ENCODE data around the gene RSKR. TPM values are rescaled to one million over a fixed set of nuclear protein-coding genes. Genes with fewer than 3 reads are reported as not detected.
"Not testable (repeated sequence)": the region's sequence is repeated elsewhere in the genome, so short reads cannot be mapped to it uniquely, and the experiment has no call there.

The RSKR gene
- polyA plus RNA-seq (ENCODE audit: low read depth in 6 of 6), result under 1 TPM in 2 of 6 donors, not detected in 4; 0.09 to 0.20 TPM

GRCh38 chr17:28613931-28614381, at the start of gene RSKR:
RSKR (minus strand) TSS chr17:28614185; CDS start chr17:28614161, 24 bp downstream.
- H3K9me3 Mint-ChIP-seq, result peaks cover 0 to 2% (median 0%) of the 10 kb centered on the region in 7 donors
- H3K4me1 Mint-ChIP-seq, result peaks cover 23 to 43% (median 39%) of the 10 kb centered on the region in 3 donors
- DNase-seq (no peak), ATAC-seq (ENCODE audit: low read depth in 2 of 2) (no peak)
- peak within 1 kb of the TSS in 2 of 8 donors; percentile 32 to 72 for H3K4me3 Mint-ChIP-seq
- H3K27ac Mint-ChIP-seq, result peak within 1 kb of the TSS in 4 of 6 donors; percentile 32 to 73 (median 58)
- peaks cover 18 to 25% of the 10 kb centered on the region in 2 donors for H3K36me3 Mint-ChIP-seq
- H3K27me3 Mint-ChIP-seq, result no peaks in the 10 kb centered on the region

GRCh38 chr17:28663723-28664122, 49.7 kb upstream of the RSKR start:
- no peaks in the 10 kb centered on the region for H3K27me3 Mint-ChIP-seq
- H3K4me3 Mint-ChIP-seq, result peak overlapping the region in 7 of 8 donors; percentile 61 to 100 (median 98)
- DNase-seq (no peak), ATAC-seq (ENCODE audit: low read depth in 2 of 2) (no peak)
- H3K36me3 Mint-ChIP-seq, result no peaks in the 10 kb centered on the region
- peaks cover 59 to 71% (median 70%) of the 10 kb centered on the region in 3 donors for H3K4me1 Mint-ChIP-seq
- H3K9me3 Mint-ChIP-seq, result no peaks in the 10 kb centered on the region
- H3K27ac Mint-ChIP-seq, result peak overlapping the region; percentile 82 to 100 (median 100)

- ATAC-seq (ENCODE audit: low read depth in 2 of 2), result no peak
- peaks cover 4 to 8% of the 10 kb centered on the region in 2 donors for H3K36me3 Mint-ChIP-seq
- no peaks in the 10 kb centered on the region for H3K9me3 Mint-ChIP-seq
- peak overlapping the region; percentile 99 to 100 (median 100) for H3K27ac Mint-ChIP-seq
- peak overlapping the region; percentile 95 to 100 (median 98) for H3K4me3 Mint-ChIP-seq
- no peak for DNase-seq
- peaks cover 50 to 64% (median 59%) of the 10 kb centered on the region in 3 donors for H3K4me1 Mint-ChIP-seq
- H3K27me3 Mint-ChIP-seq, result no peaks in the 10 kb centered on the region
These were observed 48.5 kb upstream of the RSKR start for GRCh38 chr17:28662527-28662829.

GRCh38 chr17:28661635-28662526, 47.9 kb upstream of the RSKR start, which contains the start of the genes SDF2 and SUPT6H:
SDF2 (minus strand) TSS chr17:28661906; CDS start chr17:28661876, 30 bp downstream.
SUPT6H (plus strand) TSS chr17:28662205; CDS start chr17:28673402, 11,197 bp downstream.
- peak; percentile 94 for DNase-seq
- no peaks in the 10 kb centered on the region for H3K9me3 Mint-ChIP-seq
- ATAC-seq (ENCODE audit: low read depth in 2 of 2), result peak; percentile 85 to 89
- H3K4me3 Mint-ChIP-seq, result peak within 1 kb of the TSS; percentile 95 to 100 (median 98)
- peak within 1 kb of the TSS; percentile 99 to 100 (median 100) for H3K27ac Mint-ChIP-seq
- peaks cover 4 to 8% of the 10 kb centered on the region in 2 donors for H3K36me3 Mint-ChIP-seq
- H3K27me3 Mint-ChIP-seq, result no peaks in the 10 kb centered on the region
- H3K4me1 Mint-ChIP-seq, result peaks cover 49 to 63% (median 57%) of the 10 kb centered on the region in 3 donors

GRCh38 chr17:28659497-28659881, 45.5 kb upstream of the RSKR start:
- H3K36me3 Mint-ChIP-seq; H3K27me3 Mint-ChIP-seq; H3K27ac Mint-ChIP-seq; ATAC-seq (ENCODE audit: low read depth in 2 of 2); DNase-seq; H3K9me3 Mint-ChIP-seq: not testable (repeated sequence)
- H3K4me3 Mint-ChIP-seq, result peak overlapping the region in 3 of 8 donors; percentile 53 to 98 (median 95)
- peaks cover 38 to 51% (median 50%) of the 10 kb centered on the region in 3 donors for H3K4me1 Mint-ChIP-seq

GRCh38 chr17:28658766-28659496, 44.9 kb upstream of the RSKR start:
- not testable (repeated sequence) for H3K27ac Mint-ChIP-seq; DNase-seq; ATAC-seq (ENCODE audit: low read depth in 2 of 2); H3K36me3 Mint-ChIP-seq; H3K27me3 Mint-ChIP-seq; H3K9me3 Mint-ChIP-seq
- Mint-ChIP-seq H3K4me3 (peak overlapping the region in 1 of 8 donors; percentile 98), H3K4me1 (peaks cover 35 to 49% (median 44%) of the 10 kb centered on the region in 3 donors)

GRCh38 chr17:28658342-28658741, 44.4 kb upstream of the RSKR start:
- not testable (repeated sequence) for DNase-seq; H3K9me3 Mint-ChIP-seq; H3K27ac Mint-ChIP-seq; H3K27me3 Mint-ChIP-seq; ATAC-seq (ENCODE audit: low read depth in 2 of 2); H3K36me3 Mint-ChIP-seq
- Mint-ChIP-seq H3K4me3 (peak overlapping the region in 1 of 8 donors; percentile 61), H3K4me1 (peaks cover 30 to 43% (median 38%) of the 10 kb centered on the region in 3 donors)

GRCh38 chr17:28657756-28658155, 43.8 kb upstream of the RSKR start:
- H3K27me3 Mint-ChIP-seq, result no peaks in the 10 kb centered on the region
- DNase-seq (no peak), ATAC-seq (ENCODE audit: low read depth in 2 of 2) (no peak)
- peaks cover 24 to 37% (median 32%) of the 10 kb centered on the region in 3 donors for H3K4me1 Mint-ChIP-seq
- H3K4me3 Mint-ChIP-seq, result peak overlapping the region in 1 of 8 donors; percentile 61
- peaks cover 8% of the 10 kb centered on the region in 2 donors for H3K36me3 Mint-ChIP-seq
- no peak overlapping the region for H3K27ac Mint-ChIP-seq
- no peaks in the 10 kb centered on the region for H3K9me3 Mint-ChIP-seq

GRCh38 chr17:28655160-28655559, 41.2 kb upstream of the RSKR start:
- H3K36me3 Mint-ChIP-seq, result peaks cover 8% of the 10 kb centered on the region in 2 donors

GRCh38 chr17:28648698-28649097, 34.7 kb upstream of the RSKR start:
- H3K4me1 Mint-ChIP-seq, result peaks cover 19 to 35% (median 24%) of the 10 kb centered on the region in 3 donors
- peak overlapping the region in 1 of 6 donors; percentile 45 for H3K27ac Mint-ChIP-seq
- peaks cover 0 to 9% of the 10 kb centered on the region in 2 donors for H3K36me3 Mint-ChIP-seq
- DNase-seq, result no peak
- H3K27me3 Mint-ChIP-seq, result no peaks in the 10 kb centered on the region
- no peaks in the 10 kb centered on the region for H3K9me3 Mint-ChIP-seq
- ATAC-seq (ENCODE audit: low read depth in 2 of 2), result no peak
- H3K4me3 Mint-ChIP-seq, result peak overlapping the region in 1 of 8 donors; percentile 12

More at GRCh38 chr17:28655160-28655559, 41.2 kb upstream of the RSKR start:
- DNase-seq, result no peak
- Mint-ChIP-seq H3K27ac (no peak overlapping the region), H3K4me1 (peaks cover 8 to 16% (median 12%) of the 10 kb centered on the region in 3 donors), H3K4me3 (no peak overlapping the region), H3K27me3 (no peaks in the 10 kb centered on the region), H3K9me3 (no peaks in the 10 kb centered on the region)
- ATAC-seq (ENCODE audit: low read depth in 2 of 2), result no peak

GRCh38 chr17:28646039-28646754, 32.2 kb upstream of the RSKR start:
- H3K27me3 Mint-ChIP-seq, result no peaks in the 10 kb centered on the region
- peaks cover 30 to 47% (median 35%) of the 10 kb centered on the region in 3 donors for H3K4me1 Mint-ChIP-seq
- H3K27ac Mint-ChIP-seq, result peak overlapping the region; percentile 90 to 98 (median 97)
- H3K4me3 Mint-ChIP-seq, result peak overlapping the region; percentile 86 to 99 (median 91)
- H3K36me3 Mint-ChIP-seq, result peaks cover 0 to 14% of the 10 kb centered on the region in 2 donors
- no peak for DNase-seq
- ATAC-seq (ENCODE audit: low read depth in 2 of 2), result no peak
- H3K9me3 Mint-ChIP-seq, result no peaks in the 10 kb centered on the region

GRCh38 chr17:28645576-28645939, 31.6 kb upstream of the RSKR start:
- Mint-ChIP-seq H3K4me1 (peaks cover 30 to 47% (median 35%) of the 10 kb centered on the region in 3 donors), H3K9me3 (no peaks in the 10 kb centered on the region), H3K27ac (peak overlapping the region; percentile 90 to 98 (median 97)), H3K27me3 (no peaks in the 10 kb centered on the region), H3K36me3 (peaks cover 1 to 14% of the 10 kb centered on the region in 2 donors), H3K4me3 (peak overlapping the region; percentile 86 to 99 (median 91))
- ATAC-seq (ENCODE audit: low read depth in 2 of 2) (no peak), DNase-seq (no peak)

Measured in naive B cell (primary cell).